HepG2 (cell line): ENCODE data around the gene RGR. TPM values are rescaled to one million over a fixed set of nuclear protein-coding genes. Genes with fewer than 3 reads are reported as not detected.

ENCODE experiments used
- CHD4 ChIP-seq: fragments of 200-600 bp; sonication (generic); IDR thresholded peaks from 2 replicates; pipeline ENCODE4 v1.7.0; 2017; ENCODE audit warnings: mild to moderate bottlenecking, low read length, borderline replicate concordance
- GATAD1 ChIP-seq: IDR thresholded peaks from 2 replicates; pipeline ENCODE4 v1.6.1; 2016; ENCODE audit warnings: missing genetic modification reagents, missing compliant biosample characterization
- HOXA7 ChIP-seq: sonication (generic); formaldehyde crosslinking; IDR thresholded peaks from 2 replicates; pipeline ENCODE4 v1.8.1; 2022; ENCODE audit warnings: mild to moderate bottlenecking, missing genetic modification reagents, moderate library complexity
- NONO ChIP-seq, 2 experiments: fragments of 450-650 bp in 1 of 2; sonication (generic) in 1 of 2; formaldehyde crosslinking in 1 of 2; IDR thresholded peaks in 1 of 2; conservative IDR thresholded peaks in 1 of 2; 2 replicates each; pipeline versions ENCODE4 v1.6.1 to v1.8.0; 2017 to 2022; ENCODE audit warnings: mild to moderate bottlenecking in 1 of 2, missing genetic modification reagents in 1 of 2, moderate library complexity in 1 of 2
- PREB ChIP-seq: sonication (generic); formaldehyde crosslinking; IDR thresholded peaks from 2 replicates; pipeline ENCODE4 v1.4.0; 2020; ENCODE audit warnings: missing genetic modification reagents
- RFX3 ChIP-seq: IDR thresholded peaks from 2 replicates; pipeline ENCODE4 v1.6.1; 2016; ENCODE audit warnings: missing biosample characterization, missing genetic modification reagents
- THYN1 ChIP-seq: sonication (generic); formaldehyde crosslinking; IDR thresholded peaks from 2 replicates; pipeline ENCODE4 v1.8.1; 2023; ENCODE audit warnings: low read depth, mild to moderate bottlenecking, moderate library complexity, missing genetic modification reagents, borderline replicate concordance
- ZBTB7A ChIP-seq: sonication (generic); formaldehyde crosslinking; IDR thresholded peaks from 2 replicates; pipeline ENCODE4 v1.8.0; 2022; ENCODE audit warnings: mild to moderate bottlenecking, missing genetic modification reagents
- ZFP37 ChIP-seq: sonication (generic); formaldehyde crosslinking; IDR thresholded peaks from 2 replicates; pipeline ENCODE4 v1.4.0; 2020; ENCODE audit warnings: missing genetic modification reagents, borderline replicate concordance
- ZNF3 ChIP-seq: IDR thresholded peaks from 2 replicates; pipeline ENCODE4 v1.7.0; 2017; ENCODE audit warnings: inconsistent platforms
- polyA plus RNA-seq, 8 experiments: library from polyadenylated mRNA; depleted of rRNA in 3 of 8; stranded (reverse) in 7 of 8; unstranded in 1 of 8; fragments of >200 nt; fragmentation: Illumina TruSeq in 4 of 8; extraction: Trizol in 4 of 8; gene quantifications; 2 replicates each; pipeline versions ENCODE4 v1.2.1 to v1.2.3, GENCODE V29; 2011 to 2016; ENCODE audit warnings: low read depth in 4 of 8, missing spikeins in 1 of 8, mixed read lengths in 1 of 8; ENCODE audit not compliant: insufficient read depth in 1 of 8
- total RNA-seq, 5 experiments: library from RNA; depleted of rRNA; stranded (reverse); fragments of >200 nt; fragmentation: Illumina TruSeq; extraction: Trizol; gene quantifications; 2 replicates each; pipeline ENCODE4 v1.2.3, GENCODE V29; 2016; ENCODE audit warnings: low read depth in 1 of 5
- TF ChIP-seq, protein P1 (sequence below): sonication (generic); formaldehyde crosslinking; IDR thresholded peaks from 2 replicates; pipeline ENCODE4 v1.4.0; 2020; ENCODE audit warnings: missing genetic modification reagents, borderline replicate concordance
- TF ChIP-seq, protein P2 (sequence below): sonication (generic); formaldehyde crosslinking; IDR thresholded peaks from 2 replicates; pipeline ENCODE4 v1.4.0; 2020; ENCODE audit warnings: missing genetic modification reagents
- TF ChIP-seq, protein P3 (sequence below): IDR thresholded peaks from 2 replicates; pipeline ENCODE4 v1.6.1; 2016; ENCODE audit warnings: control low read depth

Gene RGR
- total and polyA plus RNA-seq, 2 of the 13 experiments (the other 11 are each of a cell fraction or from before 2014, with no cell fraction given): 0.69 to 0.71 TPM

DNA sequence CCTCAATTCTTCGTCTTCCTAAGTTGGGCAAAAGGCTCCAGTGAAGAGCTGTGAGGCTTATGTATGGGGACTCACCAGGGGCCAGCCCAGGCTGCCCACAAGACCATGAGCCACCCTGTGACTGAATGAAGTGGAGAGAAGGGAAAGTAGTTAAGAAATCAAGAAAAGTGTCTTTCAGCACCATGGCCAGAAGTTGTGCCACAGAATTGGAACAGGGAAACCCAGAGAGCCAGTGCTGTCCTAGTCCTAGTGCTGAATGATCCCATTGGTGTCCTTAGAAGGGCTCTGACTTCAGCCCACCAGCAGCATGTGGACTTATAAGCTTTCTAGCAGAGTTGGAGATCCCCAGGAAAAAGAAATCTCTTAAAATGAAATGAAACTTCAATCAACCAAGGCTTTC is 46.5 kb downstream of the RGR start (continued):
- TF ChIP-seq, protein P1, sequence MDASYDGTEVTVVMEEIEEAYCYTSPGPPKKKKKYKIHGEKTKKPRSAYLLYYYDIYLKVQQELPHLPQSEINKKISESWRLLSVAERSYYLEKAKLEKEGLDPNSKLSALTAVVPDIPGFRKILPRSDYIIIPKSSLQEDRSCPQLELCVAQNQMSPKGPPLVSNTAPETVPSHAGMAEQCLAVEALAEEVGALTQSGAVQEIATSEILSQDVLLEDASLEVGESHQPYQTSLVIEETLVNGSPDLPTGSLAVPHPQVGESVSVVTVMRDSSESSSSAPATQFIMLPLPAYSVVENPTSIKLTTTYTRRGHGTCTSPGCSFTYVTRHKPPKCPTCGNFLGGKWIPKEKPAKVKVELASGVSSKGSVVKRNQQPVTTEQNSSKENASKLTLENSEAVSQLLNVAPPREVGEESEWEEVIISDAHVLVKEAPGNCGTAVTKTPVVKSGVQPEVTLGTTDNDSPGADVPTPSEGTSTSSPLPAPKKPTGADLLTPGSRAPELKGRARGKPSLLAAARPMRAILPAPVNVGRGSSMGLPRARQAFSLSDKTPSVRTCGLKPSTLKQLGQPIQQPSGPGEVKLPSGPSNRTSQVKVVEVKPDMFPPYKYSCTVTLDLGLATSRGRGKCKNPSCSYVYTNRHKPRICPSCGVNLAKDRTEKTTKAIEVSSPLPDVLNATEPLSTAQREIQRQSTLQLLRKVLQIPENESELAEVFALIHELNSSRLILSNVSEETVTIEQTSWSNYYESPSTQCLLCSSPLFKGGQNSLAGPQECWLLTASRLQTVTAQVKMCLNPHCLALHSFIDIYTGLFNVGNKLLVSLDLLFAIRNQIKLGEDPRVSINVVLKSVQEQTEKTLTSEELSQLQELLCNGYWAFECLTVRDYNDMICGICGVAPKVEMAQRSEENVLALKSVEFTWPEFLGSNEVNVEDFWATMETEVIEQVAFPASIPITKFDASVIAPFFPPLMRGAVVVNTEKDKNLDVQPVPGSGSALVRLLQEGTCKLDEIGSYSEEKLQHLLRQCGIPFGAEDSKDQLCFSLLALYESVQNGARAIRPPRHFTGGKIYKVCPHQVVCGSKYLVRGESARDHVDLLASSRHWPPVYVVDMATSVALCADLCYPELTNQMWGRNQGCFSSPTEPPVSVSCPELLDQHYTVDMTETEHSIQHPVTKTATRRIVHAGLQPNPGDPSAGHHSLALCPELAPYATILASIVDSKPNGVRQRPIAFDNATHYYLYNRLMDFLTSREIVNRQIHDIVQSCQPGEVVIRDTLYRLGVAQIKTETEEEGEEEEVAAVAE (CRISPR knock-in tag): peak; percentile 88
- TF ChIP-seq, protein P2, sequence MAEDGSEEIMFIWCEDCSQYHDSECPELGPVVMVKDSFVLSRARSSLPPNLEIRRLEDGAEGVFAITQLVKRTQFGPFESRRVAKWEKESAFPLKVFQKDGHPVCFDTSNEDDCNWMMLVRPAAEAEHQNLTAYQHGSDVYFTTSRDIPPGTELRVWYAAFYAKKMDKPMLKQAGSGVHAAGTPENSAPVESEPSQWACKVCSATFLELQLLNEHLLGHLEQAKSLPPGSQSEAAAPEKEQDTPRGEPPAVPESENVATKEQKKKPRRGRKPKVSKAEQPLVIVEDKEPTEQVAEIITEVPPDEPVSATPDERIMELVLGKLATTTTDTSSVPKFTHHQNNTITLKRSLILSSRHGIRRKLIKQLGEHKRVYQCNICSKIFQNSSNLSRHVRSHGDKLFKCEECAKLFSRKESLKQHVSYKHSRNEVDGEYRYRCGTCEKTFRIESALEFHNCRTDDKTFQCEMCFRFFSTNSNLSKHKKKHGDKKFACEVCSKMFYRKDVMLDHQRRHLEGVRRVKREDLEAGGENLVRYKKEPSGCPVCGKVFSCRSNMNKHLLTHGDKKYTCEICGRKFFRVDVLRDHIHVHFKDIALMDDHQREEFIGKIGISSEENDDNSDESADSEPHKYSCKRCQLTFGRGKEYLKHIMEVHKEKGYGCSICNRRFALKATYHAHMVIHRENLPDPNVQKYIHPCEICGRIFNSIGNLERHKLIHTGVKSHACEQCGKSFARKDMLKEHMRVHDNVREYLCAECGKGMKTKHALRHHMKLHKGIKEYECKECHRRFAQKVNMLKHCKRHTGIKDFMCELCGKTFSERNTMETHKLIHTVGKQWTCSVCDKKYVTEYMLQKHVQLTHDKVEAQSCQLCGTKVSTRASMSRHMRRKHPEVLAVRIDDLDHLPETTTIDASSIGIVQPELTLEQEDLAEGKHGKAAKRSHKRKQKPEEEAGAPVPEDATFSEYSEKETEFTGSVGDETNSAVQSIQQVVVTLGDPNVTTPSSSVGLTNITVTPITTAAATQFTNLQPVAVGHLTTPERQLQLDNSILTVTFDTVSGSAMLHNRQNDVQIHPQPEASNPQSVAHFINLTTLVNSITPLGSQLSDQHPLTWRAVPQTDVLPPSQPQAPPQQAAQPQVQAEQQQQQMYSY (CRISPR knock-in tag): peak; percentile 24; the same call in 1 of the 2 replicates
- TF ChIP-seq HOXA7 (no peak), PREB (CRISPR knock-in tag) (no peak), CHD4 (no peak), GATAD1 (CRISPR knock-in tag) (peak; percentile 59), RFX3 (CRISPR knock-in tag) (peak; percentile 36; the same call in 1 of the 2 replicates), NONO (IDR thresholded peaks at IDR 0.05) (no peak), NONO (CRISPR knock-in tag; conservative IDR thresholded peaks at IDR 0.05) (no peak), THYN1 (CRISPR knock-in tag) (no peak), ZNF3 (CRISPR knock-in tag) (peak; percentile 59; the same call in 1 of the 2 replicates), ZFP37 (CRISPR knock-in tag) (peak; percentile 86; the same call in 1 of the 2 replicates), ZBTB7A (no peak)
- TF ChIP-seq, protein P3, sequence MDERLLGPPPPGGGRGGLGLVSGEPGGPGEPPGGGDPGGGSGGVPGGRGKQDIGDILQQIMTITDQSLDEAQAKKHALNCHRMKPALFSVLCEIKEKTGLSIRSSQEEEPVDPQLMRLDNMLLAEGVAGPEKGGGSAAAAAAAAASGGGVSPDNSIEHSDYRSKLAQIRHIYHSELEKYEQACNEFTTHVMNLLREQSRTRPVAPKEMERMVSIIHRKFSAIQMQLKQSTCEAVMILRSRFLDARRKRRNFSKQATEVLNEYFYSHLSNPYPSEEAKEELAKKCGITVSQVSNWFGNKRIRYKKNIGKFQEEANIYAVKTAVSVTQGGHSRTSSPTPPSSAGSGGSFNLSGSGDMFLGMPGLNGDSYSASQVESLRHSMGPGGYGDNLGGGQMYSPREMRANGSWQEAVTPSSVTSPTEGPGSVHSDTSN (CRISPR knock-in tag): no peak
